Kidney epithelial cell (primary cell): ENCODE results near the gene AOAH. TPM values are rescaled to one million over a fixed set of nuclear protein-coding genes. Genes with fewer than 3 reads are reported as not detected.

Experiments
- DNase-seq: peaks from one replicate; pipeline ENCODE4 v3.0.0-alpha.2; 2010; ENCODE audit warnings: low read depth
- H3K27me3 ChIP-seq: 2 replicates; pipeline ENCODE4 v1.6.0; 2011; ENCODE audit warnings: low read length; ENCODE audit not compliant: control insufficient read depth, insufficient read depth
- H3K36me3 ChIP-seq: 2 replicates; pipeline ENCODE4 v1.5.1; 2011; ENCODE audit warnings: low read length; ENCODE audit not compliant: control insufficient read depth, insufficient read depth
- H3K4me3 ChIP-seq: 2 replicates; pipeline ENCODE4 v1.5.1; 2011; ENCODE audit warnings: low read depth, mild to moderate bottlenecking, control low read depth, low read length
- CTCF ChIP-seq: IDR thresholded peaks from 2 replicates; pipeline ENCODE4 v1.5.1; 2011; ENCODE audit warnings: mild to moderate bottlenecking, moderate library complexity, low read length, control low read depth, inconsistent platforms; ENCODE audit not compliant: insufficient read depth, poor library complexity, severe bottlenecking
- total RNA-seq: library from RNA; depleted of rRNA; stranded (reverse); fragments of >200 nt; gene quantifications from 2 replicates; pipeline ENCODE4 v1.2.3, GENCODE V29; 2015

Gene AOAH
- total RNA-seq, 1 donor from 2014 or later = 4.4 TPM

- Histone ChIP-seq H3K36me3 (no peaks in the 10 kb centered on the region), H3K4me3 (no peak overlapping the region), H3K27me3 (no peaks in the 10 kb centered on the region)
- TF ChIP-seq CTCF = no peak
- no peak for DNase-seq
These were observed 260.0 kb downstream of the AOAH start for GRCh38 chr7:36464271-36464670.
